Esophagus (tissue), 2 donors: ENCODE data around the gene OIP5. TPM values are rescaled to one million over a fixed set of nuclear protein-coding genes. Genes with fewer than 3 reads are reported as not detected.
"Not testable (repeated sequence)": the region's sequence is repeated elsewhere in the genome, so short reads cannot be mapped to it uniquely, and the experiment has no call there.

Source experiments
- H3K27ac ChIP-seq, 2 donors: one replicate each; pipeline ENCODE4 v1.5.1; 2013; ENCODE audit warnings: low read depth in 2 of 2, mild to moderate bottlenecking in 2 of 2, inconsistent platforms in 1 of 2, low read length in 1 of 2, moderate library complexity in 1 of 2
- H3K27me3 ChIP-seq, 2 donors: one replicate each; pipeline ENCODE4 v1.6.1; 2013; ENCODE audit warnings: low read length in 2 of 2, control low read depth in 1 of 2, mild to moderate bottlenecking in 1 of 2; ENCODE audit not compliant: insufficient read depth in 2 of 2, control insufficient read depth in 1 of 2
- H3K36me3 ChIP-seq, 2 donors: one replicate each; pipeline ENCODE4 v1.6.1; 2013; ENCODE audit warnings: low read length in 1 of 2; ENCODE audit not compliant: control insufficient read depth in 2 of 2, insufficient read depth in 2 of 2
- H3K4me1 ChIP-seq, 2 donors: one replicate each; pipeline ENCODE4 v1.6.1; 2013; ENCODE audit warnings: low read length in 1 of 2; ENCODE audit not compliant: control insufficient read depth in 2 of 2, insufficient read depth in 2 of 2
- H3K4me3 ChIP-seq, 2 donors: one replicate each; pipeline ENCODE4 v1.5.1; 2013; ENCODE audit warnings: low read length in 2 of 2, mild to moderate bottlenecking in 2 of 2, low read depth in 1 of 2, moderate library complexity in 1 of 2
- H3K9me3 ChIP-seq, 2 donors: one replicate each; pipeline ENCODE4 v1.6.1; 2013; ENCODE audit warnings: mild to moderate bottlenecking in 2 of 2, low read depth in 1 of 2, low read length in 1 of 2, moderate library complexity in 1 of 2; ENCODE audit not compliant: control insufficient read depth in 2 of 2, insufficient read depth in 1 of 2
- WGBS, 2 donors: extraction: QIAGEN DNeasy Blood & Tissue Kit; methylation state at CpG; one replicate each; pipeline ENCODE4 v1.1.7; 2013; 5-methylcytosine and 5-hydroxymethylcytosine counted together
- polyA plus RNA-seq, 2 donors: library from polyadenylated mRNA; stranded (reverse); fragments of 200-250 nt; gene quantifications; one replicate each; pipeline ENCODE4 v1.2.3, GENCODE V29; 2013
- donor health status: healthy with polysubstance abuse.
- donor health status: Bipolar disorder and iron deficiency.

Gene OIP5
- polyA plus RNA-seq, 2 donors, result 3.1 to 6.4 TPM

DNA sequence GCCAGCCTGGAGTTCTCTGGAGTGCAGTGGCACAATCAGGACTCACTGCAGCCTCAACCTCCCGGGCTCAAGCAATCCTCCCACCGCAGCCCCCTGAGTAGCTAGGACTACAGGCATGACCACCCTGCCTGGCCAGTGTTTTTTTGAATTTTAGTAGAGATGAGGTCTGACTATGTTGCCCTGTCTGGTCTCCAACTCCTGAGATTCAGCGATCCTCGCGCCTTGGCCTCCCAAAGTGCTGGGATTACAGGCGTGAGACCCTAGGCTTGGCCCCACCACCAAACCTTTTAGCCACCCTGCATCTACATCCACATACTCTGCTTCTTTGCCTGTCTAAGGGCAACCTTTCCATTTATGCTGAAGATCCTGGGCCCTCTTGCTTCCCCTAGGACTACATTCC is 4.7 kb upstream of the OIP5 start:
- Histone ChIP-seq H3K27ac (no peak overlapping the region), H3K27me3 (no peaks in the 10 kb centered on the region), H3K4me1 (peaks cover 0 to 2% of the 10 kb centered on the region in 2 donors), H3K36me3 (no peaks in the 10 kb centered on the region), H3K4me3 (no peak overlapping the region), H3K9me3 (no peaks in the 10 kb centered on the region)
- 98 to 100% methylated on average over 6 of the region's 6 CpGs for WGBS, 2 donors

DNA sequence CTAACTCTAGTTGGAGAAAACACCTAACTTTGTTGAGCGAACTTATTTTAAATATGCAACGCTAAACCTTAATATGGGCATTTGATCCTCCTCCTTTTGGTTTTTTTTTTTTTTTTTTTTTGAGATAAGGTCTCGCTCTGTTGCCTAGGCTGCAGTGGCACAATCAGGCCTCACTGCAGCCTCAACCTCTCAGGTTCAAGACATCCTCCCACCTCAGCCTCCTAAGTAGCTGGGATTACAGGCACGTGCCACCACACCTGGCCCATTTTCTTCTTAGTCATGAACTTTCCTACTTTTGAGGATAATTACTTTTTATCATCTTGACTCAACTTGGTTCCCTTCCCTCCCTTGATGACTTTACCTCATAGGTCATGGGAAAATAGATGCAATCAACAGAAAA is 4.2 kb upstream of the OIP5 start:
- Histone ChIP-seq H3K27ac (no peak overlapping the region), H3K4me3 (no peak overlapping the region), H3K27me3 (no peaks in the 10 kb centered on the region), H3K4me1 (peaks cover 0 to 2% of the 10 kb centered on the region in 2 donors), H3K9me3 (no peaks in the 10 kb centered on the region), H3K36me3 (no peaks in the 10 kb centered on the region)
- WGBS, 2 donors, result 87 to 91% methylated on average over 4 of the region's 4 CpGs

DNA sequence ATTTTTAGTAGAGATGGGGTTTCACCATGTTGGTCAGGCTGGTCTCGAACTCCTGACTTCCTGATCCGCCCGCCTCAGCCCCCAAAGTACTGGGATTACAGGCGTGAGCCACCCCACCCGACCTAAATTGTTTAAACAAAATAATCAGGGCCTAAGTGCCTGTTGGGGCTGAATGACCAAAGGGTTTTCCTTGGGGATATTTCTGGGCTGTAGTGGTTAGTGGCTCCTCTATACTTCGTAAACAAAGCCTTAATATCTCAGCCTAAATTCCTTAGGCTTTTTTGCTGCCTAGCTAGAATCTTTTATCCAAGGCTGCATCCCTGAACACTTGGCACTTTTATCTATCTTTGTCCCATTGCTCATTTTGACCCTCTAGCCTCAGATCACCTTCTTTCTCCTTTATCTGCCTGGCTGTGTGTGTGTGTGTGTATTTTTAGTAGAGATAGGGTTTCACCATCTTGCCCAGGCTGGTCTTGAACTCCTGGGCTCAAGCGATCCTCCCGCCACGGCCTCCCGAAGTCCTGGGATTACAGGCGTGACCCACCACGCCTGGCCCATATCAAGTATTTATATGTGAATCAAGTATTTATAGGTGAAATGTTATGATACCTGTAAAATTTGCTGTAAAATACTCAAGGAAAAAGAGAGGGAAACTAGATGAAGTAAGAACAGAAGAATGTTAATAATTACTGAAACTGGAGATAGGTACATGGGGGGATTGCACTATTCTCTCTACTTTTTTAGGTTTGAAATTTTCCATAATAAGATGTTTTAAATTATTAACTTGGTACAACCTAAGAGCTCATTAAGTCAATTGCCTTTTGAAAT is 2.1 kb upstream of the OIP5 start:
- H3K4me1 ChIP-seq, result no peaks in the 10 kb centered on the region
- WGBS, 2 donors, result 81% methylated on average over 12 of the region's 12 CpGs
- H3K4me3 ChIP-seq, result no peak overlapping the region
- H3K9me3 ChIP-seq, result no peaks in the 10 kb centered on the region
- no peak overlapping the region for H3K27ac ChIP-seq
- no peaks in the 10 kb centered on the region for H3K36me3 ChIP-seq
- no peaks in the 10 kb centered on the region for H3K27me3 ChIP-seq

DNA sequence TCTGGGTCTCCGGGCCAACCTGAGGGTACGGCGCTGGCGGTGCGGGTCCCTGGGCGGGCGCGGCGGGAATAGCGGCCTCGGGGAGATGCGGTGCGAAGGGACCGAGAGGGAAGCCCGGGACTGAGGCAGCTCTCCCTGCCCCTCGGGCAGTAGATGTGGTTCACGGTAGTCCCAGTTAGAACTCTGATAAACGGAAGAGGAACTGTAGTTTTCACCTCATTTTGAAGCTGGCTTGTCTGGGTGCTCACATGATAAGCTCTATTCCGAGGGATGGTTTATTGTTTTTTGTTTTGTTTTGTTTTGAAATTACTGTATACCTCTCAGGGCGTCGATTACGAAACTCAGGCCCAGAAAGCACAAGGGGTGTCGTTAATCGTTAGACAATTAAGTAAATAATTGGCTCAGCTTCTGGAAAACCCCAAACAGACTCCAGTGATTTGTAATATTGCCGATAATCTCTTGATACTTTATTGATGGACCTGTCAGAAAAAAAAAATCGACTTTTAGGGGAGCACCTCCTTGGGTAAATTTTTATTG is 703 bp upstream of the OIP5 start:
- H3K4me1 ChIP-seq, result no peaks in the 10 kb centered on the region
- no peaks in the 10 kb centered on the region for H3K9me3 ChIP-seq
- peak overlapping the region; percentile 87 to 96 for H3K27ac ChIP-seq
- no peaks in the 10 kb centered on the region for H3K27me3 ChIP-seq
- no peaks in the 10 kb centered on the region for H3K36me3 ChIP-seq
- H3K4me3 ChIP-seq, result peak overlapping the region; percentile 64 to 77
- 0% methylated on average over 26 of the region's 26 CpGs for WGBS, 2 donors

DNA sequence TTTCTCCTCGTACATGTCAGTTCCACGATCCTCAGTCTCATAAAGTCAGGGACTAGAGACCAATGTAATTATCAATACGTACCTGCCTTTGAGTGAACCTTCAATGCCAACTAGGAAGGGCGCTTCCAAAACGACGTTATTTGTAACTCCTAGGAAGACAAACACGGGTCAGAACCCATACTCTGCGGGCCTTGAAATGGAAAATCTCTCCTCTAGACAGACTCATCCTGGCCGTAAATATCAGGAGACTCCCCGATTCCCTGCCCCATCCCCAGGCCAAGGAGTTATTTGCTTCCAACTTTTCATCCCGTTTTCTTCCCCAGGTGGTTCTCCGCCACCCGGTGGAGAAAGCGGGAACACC is 578 bp downstream of the OIP5 start:
- H3K36me3 ChIP-seq, result no peaks in the 10 kb centered on the region
- no peaks in the 10 kb centered on the region for H3K27me3 ChIP-seq
- H3K27ac ChIP-seq, result peak overlapping the region; percentile 58 to 94
- peak overlapping the region; percentile 64 to 82 for H3K4me3 ChIP-seq
- 1% methylated on average over 14 of the region's 14 CpGs for WGBS, 2 donors
- H3K9me3 ChIP-seq, result no peaks in the 10 kb centered on the region
- no peaks in the 10 kb centered on the region for H3K4me1 ChIP-seq

DNA sequence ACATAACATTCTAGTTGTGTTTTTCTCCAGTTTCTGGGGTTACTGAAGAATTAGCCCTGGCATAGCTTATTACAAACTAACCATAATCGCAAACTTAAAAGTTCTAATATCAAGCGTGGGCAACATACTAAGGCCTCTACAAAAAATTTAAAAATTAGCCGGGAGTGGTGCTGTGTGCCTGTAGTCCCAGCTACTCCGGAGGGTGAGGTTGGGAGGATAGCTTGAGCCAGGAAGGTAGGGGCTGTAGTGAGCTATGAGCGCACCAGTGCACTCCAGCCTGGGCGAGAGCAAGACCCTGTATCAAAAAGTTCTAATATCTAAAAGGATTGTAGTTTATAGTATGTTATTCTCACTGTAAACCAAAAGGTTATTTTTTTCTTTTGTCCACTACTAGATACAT is 1.1 kb downstream of the OIP5 start:
- peak overlapping the region in 1 of 2 donors; percentile 64 for H3K4me3 ChIP-seq
- no peaks in the 10 kb centered on the region for H3K36me3 ChIP-seq
- no peaks in the 10 kb centered on the region for H3K4me1 ChIP-seq
- H3K9me3 ChIP-seq, result no peaks in the 10 kb centered on the region
- 72 to 77% methylated on average over 6 of the region's 6 CpGs for WGBS, 2 donors
- H3K27me3 ChIP-seq, result no peaks in the 10 kb centered on the region
- peak overlapping the region in 1 of 2 donors; percentile 58 for H3K27ac ChIP-seq

DNA sequence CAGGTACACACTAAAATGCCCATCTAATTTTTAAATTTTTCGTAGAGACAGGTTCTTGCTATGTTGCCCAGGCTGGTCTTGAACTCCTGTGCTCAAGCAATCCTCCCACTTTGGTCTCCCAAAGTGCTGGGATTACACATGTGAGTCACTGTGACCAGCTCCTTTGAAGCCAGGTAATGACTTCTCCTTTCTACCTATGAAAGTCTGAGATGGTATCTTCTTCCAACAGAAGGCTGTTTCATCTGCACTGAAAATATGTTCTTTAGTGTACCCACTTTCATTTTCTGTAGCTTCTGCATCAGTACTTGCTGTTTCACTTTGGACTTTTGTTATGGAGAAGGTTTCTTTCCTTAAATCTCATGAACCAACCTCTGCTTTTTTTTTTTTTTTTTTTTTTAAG is 8.8 kb downstream of the OIP5 start:
- Histone ChIP-seq H3K4me3 (no peak overlapping the region), H3K36me3 (no peaks in the 10 kb centered on the region), H3K9me3 (no peaks in the 10 kb centered on the region), H3K4me1 (no peaks in the 10 kb centered on the region), H3K27me3 (no peaks in the 10 kb centered on the region), H3K27ac (no peak overlapping the region)
- 90 to 94% methylated on average over 1 of the region's 1 CpG for WGBS, 2 donors

DNA sequence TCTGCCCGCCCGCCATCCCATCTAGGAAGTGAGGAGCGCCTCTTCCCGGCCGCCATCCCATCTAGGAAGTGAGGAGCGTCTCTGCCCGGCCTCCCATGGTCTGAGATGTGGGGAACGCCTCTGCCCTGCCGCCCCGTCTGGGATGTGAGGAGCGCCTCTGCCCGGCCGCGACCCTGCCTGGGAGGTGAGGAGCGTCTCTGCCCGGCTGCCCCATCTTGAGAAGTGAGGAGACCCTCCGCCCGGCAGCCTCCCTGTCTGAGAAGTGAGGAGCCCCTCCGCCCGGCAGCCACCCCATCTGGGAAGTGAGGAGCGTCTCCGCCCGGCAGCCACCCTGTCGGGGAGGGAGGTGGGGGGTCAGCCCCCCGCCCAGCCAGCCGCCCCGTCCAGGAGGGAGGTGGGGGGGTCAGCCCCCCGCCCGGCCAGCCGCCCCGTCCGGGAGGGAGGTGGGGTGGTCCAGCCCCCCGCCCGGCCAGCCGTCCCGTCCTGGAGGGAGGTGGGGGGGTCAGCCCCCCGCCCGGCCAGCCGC is 11.5 kb downstream of the OIP5 start:
- H3K4me1 ChIP-seq, H3K27me3 ChIP-seq, H3K36me3 ChIP-seq, H3K9me3 ChIP-seq, H3K4me3 ChIP-seq, H3K27ac ChIP-seq: not testable (repeated sequence)
- WGBS, 2 donors, result 97 to 98% methylated on average over 30 to 37 of the region's 39 CpGs

DNA sequence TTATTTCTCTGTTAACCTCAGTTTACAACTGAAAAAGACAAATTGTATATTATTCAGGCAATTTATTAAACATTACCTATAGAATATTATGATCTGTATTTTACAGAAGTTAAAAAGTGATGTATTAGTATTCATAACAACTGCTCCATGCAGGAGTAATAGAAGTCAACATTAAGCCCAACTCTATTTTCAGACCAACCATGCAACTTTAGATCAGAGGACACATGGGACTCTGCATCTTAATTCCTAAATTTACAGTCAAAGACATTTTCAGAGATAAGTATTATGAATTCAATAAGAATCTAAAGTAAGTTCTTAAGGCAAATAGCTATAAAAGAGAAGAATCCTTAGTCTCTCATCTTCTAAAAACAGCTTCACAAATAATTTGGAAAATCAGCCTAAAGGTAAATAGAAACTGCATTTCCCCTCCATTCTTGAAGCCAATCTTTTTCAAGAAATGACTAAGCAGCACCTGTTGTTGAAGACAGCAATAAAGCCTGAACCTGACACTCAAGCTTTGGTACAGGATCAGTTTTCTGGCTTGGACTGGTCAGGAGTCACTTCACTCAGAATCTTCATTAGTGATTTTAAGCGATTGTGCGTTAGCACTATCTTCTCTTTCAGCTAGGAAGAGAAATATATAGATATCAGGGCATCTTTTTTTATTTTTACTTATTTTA is 23.0 kb downstream of the OIP5 start:
- H3K27ac ChIP-seq, result no peak overlapping the region
- WGBS, 2 donors, result 95 to 99% methylated on average over 2 of the region's 2 CpGs
- no peaks in the 10 kb centered on the region for H3K9me3 ChIP-seq
- no peak overlapping the region for H3K4me3 ChIP-seq
- H3K36me3 ChIP-seq, result no peaks in the 10 kb centered on the region
- H3K27me3 ChIP-seq, result no peaks in the 10 kb centered on the region
- no peaks in the 10 kb centered on the region for H3K4me1 ChIP-seq
